Left ventricle myocardium inferior (tissue), 1 donor: Measurements from ENCODE around the gene UGGT1. TPM values are rescaled to one million over a fixed set of nuclear protein-coding genes. Genes with fewer than 3 reads are reported as not detected.

Source experiments
- DNase-seq: peaks from one replicate; pipeline ENCODE4 v3.0.0-alpha.2; 2020
- H3K27ac ChIP-seq: fragments of 200-600 bp; replicated peaks from 2 replicates; pipeline ENCODE4 v1.8.0; 2021
- H3K27me3 ChIP-seq: fragments of 200-600 bp; 2 replicates; pipeline ENCODE4 v1.8.0; 2021; ENCODE audit warnings: low read depth
- H3K36me3 ChIP-seq: fragments of 200-600 bp; 2 replicates; pipeline ENCODE4 v1.8.0; 2021
- H3K4me1 ChIP-seq: fragments of 200-600 bp; 2 replicates; pipeline ENCODE4 v1.8.0; 2021
- H3K4me3 ChIP-seq: fragments of 200-600 bp; 2 replicates; pipeline ENCODE4 v1.8.0; 2021; ENCODE audit warnings: mild to moderate bottlenecking, moderate library complexity
- H3K9me3 ChIP-seq: fragments of 200-600 bp; replicated peaks from 2 replicates; pipeline ENCODE4 v1.8.0; 2021
- intact Hi-C: fragments of 100-400 bp; cut with micrococcal nuclease; formaldehyde crosslinking; loops from one replicate; pipeline ENCODE4 v1.11.0; 2022
- total RNA-seq: library from RNA; stranded (reverse); fragmentation: NEBNext Ultra II Directional; extraction: Animal tissue kit (Norgen Biotek cat#: 25700); gene quantifications from one replicate; pipeline ENCODE4 v1.2.1, GENCODE V29; 2021
- TF ChIP-seq, protein P1 (sequence below): fragments of 200-600 bp; IDR thresholded peaks from 2 replicates; pipeline ENCODE4 v1.8.0; 2021; ENCODE audit warnings: antibody characterized with exemption, mild to moderate bottlenecking, borderline replicate concordance
- donor health status: DM: no; HTN: yes; CAD: no; lungs with severe emphysema.

Gene UGGT1
- total RNA-seq, 1 donor from 2014 or later, result 30.3 TPM

DNA sequence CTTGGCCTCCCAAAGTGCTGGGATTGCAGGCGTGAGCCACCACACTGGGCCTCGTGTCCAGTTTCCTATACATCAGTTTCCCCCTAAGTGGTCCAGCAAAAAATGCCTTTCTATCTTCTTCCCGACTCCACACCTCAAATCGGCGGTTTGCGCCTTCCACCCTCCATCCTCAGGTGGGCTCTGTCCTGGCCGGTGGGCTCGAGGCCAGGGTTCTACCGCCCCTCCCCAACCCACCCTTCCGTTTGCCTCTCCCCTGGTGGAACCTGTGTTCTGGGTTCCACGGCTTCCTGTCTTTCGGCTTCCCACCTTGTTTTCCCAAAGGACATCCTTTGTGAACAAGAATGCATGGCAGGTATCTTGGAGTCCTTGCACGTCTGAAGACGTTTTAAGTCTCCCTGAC lies 123.3 kb downstream of the UGGT1 start:
- Histone ChIP-seq H3K27ac (no peak overlapping the region), H3K4me1 (no peaks in the 10 kb centered on the region), H3K9me3 (peaks cover 6% of the 10 kb centered on the region), H3K4me3 (no peak overlapping the region), H3K36me3 (no peaks in the 10 kb centered on the region), H3K27me3 (no peaks in the 10 kb centered on the region)
- no peak for DNase-seq
- intact Hi-C loops, result no loop called here
- TF ChIP-seq, protein P1, sequence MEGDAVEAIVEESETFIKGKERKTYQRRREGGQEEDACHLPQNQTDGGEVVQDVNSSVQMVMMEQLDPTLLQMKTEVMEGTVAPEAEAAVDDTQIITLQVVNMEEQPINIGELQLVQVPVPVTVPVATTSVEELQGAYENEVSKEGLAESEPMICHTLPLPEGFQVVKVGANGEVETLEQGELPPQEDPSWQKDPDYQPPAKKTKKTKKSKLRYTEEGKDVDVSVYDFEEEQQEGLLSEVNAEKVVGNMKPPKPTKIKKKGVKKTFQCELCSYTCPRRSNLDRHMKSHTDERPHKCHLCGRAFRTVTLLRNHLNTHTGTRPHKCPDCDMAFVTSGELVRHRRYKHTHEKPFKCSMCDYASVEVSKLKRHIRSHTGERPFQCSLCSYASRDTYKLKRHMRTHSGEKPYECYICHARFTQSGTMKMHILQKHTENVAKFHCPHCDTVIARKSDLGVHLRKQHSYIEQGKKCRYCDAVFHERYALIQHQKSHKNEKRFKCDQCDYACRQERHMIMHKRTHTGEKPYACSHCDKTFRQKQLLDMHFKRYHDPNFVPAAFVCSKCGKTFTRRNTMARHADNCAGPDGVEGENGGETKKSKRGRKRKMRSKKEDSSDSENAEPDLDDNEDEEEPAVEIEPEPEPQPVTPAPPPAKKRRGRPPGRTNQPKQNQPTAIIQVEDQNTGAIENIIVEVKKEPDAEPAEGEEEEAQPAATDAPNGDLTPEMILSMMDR, result no peak

DNA sequence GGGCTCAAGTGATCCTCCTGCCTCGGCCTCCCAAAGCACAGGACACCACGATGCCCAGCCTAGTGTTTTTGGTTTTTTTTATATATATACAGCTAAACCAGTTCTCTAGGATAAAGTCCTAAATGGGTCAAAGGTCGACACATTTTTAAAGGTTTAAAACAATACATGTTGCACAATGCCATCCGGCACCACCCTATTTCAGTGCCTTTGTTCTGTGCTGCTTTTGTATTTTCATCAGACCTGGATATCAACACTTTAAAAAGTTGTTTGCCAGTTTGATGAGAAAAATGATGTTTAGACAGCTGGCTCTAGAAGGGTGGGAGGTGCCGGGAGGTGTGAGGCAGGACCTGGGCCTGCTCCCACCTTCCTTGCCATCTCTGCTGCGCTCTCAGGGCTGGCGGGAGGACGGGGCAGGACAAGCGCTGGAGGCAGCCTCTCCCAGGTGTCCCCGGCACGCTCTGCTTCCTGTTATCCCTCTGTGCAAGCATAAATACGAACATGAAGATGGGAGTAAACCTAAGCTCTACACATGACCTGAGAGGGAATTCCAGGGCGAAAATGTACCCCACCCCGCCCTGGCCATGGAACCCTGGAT lies 124.0 kb downstream of the UGGT1 start:
- intact Hi-C loops, result no loop called here
- peaks cover 4% of the 10 kb centered on the region for H3K9me3 ChIP-seq
- no peaks in the 10 kb centered on the region for H3K27me3 ChIP-seq
- TF ChIP-seq, protein P1, result no peak
- H3K4me1 ChIP-seq, result no peaks in the 10 kb centered on the region
- H3K4me3 ChIP-seq, result no peak overlapping the region
- no peak for DNase-seq
- H3K36me3 ChIP-seq, result no peaks in the 10 kb centered on the region
- no peak overlapping the region for H3K27ac ChIP-seq

DNA sequence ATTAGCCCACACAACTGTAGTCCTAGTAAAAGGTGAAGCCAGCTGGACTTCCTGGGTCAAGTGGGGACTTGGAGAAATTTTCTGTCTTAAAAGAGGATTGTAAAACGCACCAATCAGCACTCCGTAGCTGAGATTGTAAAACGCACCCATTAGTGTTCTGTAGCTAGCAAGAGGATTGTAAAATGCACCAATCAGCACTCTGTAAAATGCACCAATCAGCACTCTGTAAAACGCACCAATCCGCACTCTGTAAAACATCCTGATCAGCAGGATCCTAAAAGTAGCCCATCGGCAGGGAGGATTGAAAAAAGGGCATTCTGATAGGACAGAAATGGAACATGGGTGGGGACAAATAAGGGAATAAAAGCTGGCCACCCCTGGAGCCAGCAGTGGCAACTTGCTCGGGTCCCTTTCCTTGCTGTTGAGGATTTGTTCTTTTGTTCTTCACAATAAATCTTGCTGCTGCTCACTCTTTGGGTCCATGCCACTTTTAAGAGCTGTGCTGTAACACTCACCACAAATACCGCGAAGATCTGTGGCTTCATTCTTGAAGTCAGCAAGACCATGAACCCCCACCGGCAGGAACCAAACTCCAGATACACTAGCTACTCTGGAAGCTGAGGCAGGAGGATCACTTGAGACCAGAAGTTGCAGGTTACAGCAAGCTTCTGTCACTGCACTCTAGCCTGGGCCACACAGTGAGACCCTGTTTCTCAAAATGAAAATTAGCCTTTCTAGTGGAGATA lies 125.1 kb downstream of the UGGT1 start:
- Histone ChIP-seq H3K27me3 (no peaks in the 10 kb centered on the region), H3K9me3 (no peaks in the 10 kb centered on the region), H3K4me3 (no peak overlapping the region), H3K27ac (no peak overlapping the region), H3K36me3 (no peaks in the 10 kb centered on the region), H3K4me1 (no peaks in the 10 kb centered on the region)
- TF ChIP-seq, protein P1, result no peak
- no peak for DNase-seq
- intact Hi-C loops, result no loop called here

DNA sequence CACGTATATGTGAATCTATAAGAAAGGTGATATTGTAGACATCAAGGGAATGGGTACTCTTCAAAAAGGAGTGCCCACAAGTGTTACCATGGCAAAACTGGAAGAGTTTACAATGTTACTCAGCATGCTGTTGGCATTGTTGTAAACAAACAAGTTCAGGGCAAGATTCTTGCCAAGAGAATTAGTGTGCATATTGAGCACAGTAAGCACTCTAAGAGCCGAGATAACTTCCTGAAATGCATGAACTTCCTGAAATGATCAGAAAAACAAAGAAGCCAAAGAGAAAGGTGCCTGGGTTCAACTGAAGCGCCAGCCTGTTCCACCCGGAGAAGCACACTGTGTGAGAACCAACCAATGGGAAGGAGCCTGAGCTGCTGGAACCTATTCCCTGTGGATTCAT lies 126.7 kb downstream of the UGGT1 start:
- TF ChIP-seq, protein P1, result no peak
- no peaks in the 10 kb centered on the region for H3K9me3 ChIP-seq
- intact Hi-C loops, result no loop called here

DNA sequence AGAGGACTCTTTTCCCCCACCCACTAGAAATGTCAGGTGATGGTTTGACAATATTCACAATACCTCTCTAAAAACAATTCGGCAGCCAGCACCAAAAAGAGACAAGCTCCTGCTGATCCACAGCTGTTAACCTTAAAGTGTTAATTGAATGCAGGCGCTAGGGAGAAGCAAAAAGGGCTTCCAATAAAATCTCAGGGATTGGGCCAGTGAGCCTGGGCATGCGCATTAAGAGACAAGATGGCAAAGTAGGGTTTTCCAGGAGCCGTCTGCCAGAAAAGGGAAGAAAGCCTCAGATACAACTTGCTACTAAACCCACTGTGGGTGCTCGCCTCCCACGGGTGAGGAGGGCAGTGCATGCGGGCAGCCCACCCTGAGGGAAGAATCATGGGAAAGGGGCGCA lies 128.9 kb downstream of the UGGT1 start:
- H3K36me3 ChIP-seq, result no peaks in the 10 kb centered on the region
- H3K27me3 ChIP-seq, result no peaks in the 10 kb centered on the region
- no peak overlapping the region for H3K27ac ChIP-seq
- no peaks in the 10 kb centered on the region for H3K9me3 ChIP-seq
- TF ChIP-seq, protein P1, result no peak
- no peaks in the 10 kb centered on the region for H3K4me1 ChIP-seq
- intact Hi-C loops, result no loop called here
- DNase-seq, result no peak
- H3K4me3 ChIP-seq, result no peak overlapping the region

More for the DNA sequence above, 126.7 kb downstream of the UGGT1 start:
- Histone ChIP-seq H3K27ac (no peak overlapping the region), H3K4me3 (no peak overlapping the region), H3K4me1 (no peaks in the 10 kb centered on the region), H3K36me3 (no peaks in the 10 kb centered on the region), H3K27me3 (no peaks in the 10 kb centered on the region)
- no peak for DNase-seq
